ENCODE data around the gene BICC1.

GRCh38 chr10:58747687-58748086 lies 235.0 kb downstream of the BICC1 start:
- TF ChIP-seq CTCF (optimal IDR thresholded peaks at IDR 0.05 in 1 of 3, IDR thresholded peaks at IDR 0.05 in 1 of 3, conservative IDR thresholded peaks at IDR 0.05 in 1 of 3; ENCODE audit: extremely low read depth in 1 of 3, insufficient read depth in 2 of 3, low read length in 3 of 3) (no peak), EZH2 (IDR thresholded peaks at IDR 0.05; ENCODE audit: low read length) (no peak)

All from keratinocyte (primary cell).